HG02642 (cell line): Measurements from ENCODE around the gene CREG2.

Experiments used
- ATAC-seq: cut with Tn5 transposase; IDR thresholded peaks from one replicate; pipeline ENCODE4 v1.9.1; 2021; ENCODE audit warnings: mild to moderate bottlenecking; ENCODE audit not compliant: unreplicated experiment, poor library complexity

Gene CREG2

GRCh38 chr2:101387151-101387834 lies at the start of gene CREG2:
TSS of gene CREG2 (minus strand) at chr2:101387503. CDS start at chr2:101387457, 46 bp downstream.
- no peak for ATAC-seq

- ATAC-seq: no peak
Measured at GRCh38 chr2:101435001-101435862, 47.9 kb upstream of the CREG2 start.

DNA sequence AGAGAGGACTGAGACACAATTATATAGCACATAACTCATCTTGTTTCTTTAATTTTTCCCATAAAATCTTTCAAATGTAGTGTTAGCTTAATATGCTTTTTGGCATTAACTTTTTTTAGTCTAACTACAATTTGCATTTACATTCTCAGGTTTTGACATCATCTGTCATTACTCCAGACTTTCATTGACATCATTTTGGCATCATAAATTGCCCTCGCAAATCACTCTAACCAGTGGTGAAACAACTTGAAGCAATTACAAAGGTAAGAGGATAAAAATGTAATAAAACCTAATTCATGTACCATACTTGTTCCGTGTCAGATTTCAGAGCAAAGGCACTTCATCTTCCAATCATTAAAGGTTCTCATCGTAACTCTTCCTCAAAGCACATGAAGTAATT lies 46.2 kb upstream of the CREG2 start:
- no peak for ATAC-seq

GRCh38 chr2:101432411-101433181 lies 45.3 kb upstream of the CREG2 start:
- ATAC-seq: no peak

- ATAC-seq: no peak
Measured at GRCh38 chr2:101431486-101431885, 44.2 kb upstream of the CREG2 start.

GRCh38 chr2:101430156-101430555 lies 42.9 kb upstream of the CREG2 start:
- ATAC-seq: no peak

DNA sequence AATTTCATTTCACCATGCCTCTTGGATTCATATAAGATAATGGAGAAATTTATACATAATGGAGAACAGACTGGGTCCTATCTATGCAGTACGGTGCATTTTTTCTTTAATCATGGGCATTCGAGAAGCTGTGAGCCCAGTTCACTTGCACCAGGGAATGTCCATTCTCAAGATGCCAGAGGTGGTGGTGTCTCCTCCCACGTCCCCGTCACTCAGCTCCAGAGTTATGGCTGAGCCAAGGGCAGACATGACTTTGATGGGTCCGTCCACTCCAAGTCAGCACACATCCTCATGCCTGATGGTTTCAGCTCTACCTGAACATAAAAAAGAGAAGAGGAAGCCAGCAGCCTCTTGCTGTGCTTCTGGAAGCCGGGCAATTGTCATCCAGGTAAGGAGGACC lies 42.1 kb upstream of the CREG2 start:
- no peak for ATAC-seq

DNA sequence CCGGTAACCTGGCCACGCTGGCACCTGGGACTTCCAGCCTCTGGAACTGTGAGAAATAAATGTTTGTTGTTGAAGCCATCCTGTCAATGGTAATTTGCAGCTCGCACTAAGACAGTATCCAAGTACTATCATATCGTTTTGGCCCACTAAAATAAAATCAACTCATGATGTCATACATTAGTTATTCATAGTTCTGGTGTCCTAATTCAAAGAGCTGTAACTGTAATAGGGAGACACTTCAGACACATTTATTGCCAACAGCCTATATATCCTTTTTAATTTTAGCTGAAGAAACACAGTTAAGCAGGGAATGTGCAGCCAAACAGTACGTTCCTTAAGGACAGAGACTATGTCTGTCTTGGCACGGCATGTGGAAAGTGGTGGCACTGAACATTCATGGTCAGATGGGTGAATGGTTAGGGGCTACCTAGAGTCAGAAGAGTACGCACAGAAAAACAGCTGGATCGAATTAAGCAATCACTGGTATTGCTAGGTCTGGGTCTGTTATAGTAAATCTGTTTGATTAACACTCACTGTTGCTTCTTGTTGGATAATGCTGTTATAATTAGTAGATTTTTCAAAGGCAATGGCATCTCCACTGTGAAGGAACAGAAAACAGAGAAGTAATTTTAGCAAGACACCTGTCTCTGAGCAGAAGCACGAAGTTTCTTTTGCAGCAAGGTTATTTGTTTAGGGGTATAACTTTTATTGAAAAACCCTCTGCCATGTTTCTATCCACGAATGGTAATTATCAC lies 41.3 kb upstream of the CREG2 start:
- no peak for ATAC-seq

- no peak for ATAC-seq
Measured at GRCh38 chr2:101427743-101428142, 40.4 kb upstream of the CREG2 start.

DNA sequence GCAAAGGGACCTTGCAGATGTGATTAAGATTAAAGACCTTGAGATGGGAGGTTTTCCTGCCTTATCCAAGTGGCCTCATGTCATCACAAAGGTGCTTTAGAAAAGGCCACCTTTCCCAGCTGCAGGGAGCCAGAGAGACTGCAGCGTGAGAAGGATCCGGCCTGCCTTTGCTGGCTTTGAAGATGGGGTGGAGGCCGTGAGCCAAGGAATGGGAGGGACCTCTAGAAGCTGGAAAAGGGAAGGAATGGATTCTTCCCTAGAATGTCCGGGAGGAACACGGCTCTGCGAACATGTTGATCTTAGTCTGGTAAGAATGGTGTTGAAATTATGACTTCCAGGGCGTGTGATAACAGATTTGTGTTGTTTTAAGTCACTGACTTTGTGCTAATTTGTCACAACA lies 39.9 kb upstream of the CREG2 start:
- no peak for ATAC-seq

DNA sequence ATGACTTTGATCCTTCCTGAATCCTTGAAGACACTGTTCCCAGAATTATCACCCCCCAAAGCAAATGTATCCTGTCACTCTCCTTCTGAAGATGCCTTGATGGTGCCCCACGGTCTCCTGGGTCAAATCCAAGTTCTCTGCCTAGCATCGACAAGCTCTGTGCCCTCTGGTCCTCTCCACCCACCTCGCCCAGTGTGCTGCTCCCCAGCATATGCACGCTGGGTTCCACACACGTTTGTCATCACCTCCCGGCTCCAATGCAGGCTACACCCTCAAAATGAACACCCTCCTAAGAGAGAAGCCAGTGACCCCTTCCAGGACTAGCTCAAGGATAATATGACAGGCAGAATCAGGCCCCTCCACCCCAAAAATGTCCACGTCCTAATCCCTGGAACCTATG lies 39.5 kb upstream of the CREG2 start:
- ATAC-seq: no peak

DNA sequence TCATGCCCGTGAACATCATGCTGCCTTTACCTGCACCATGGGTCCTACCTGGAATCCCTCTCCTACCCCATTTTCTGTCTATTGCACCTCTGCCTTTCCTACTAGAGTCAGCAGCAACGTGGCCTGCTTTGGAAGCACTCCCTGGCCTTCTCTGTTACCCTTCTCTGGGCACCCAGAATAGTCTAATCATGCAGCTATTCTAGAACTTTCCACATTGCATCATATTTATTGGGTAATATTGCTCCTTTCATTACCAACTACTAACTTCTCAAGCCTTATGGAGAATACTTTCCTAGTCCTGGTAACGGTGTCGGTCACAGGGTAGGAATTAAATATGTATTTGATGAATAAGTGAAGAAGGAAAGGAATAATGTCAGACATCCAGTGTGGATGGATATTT lies 33.3 kb upstream of the CREG2 start:
- ATAC-seq: no peak

GRCh38 chr2:101419096-101419663 lies 31.9 kb upstream of the CREG2 start:
- ATAC-seq: no peak

DNA sequence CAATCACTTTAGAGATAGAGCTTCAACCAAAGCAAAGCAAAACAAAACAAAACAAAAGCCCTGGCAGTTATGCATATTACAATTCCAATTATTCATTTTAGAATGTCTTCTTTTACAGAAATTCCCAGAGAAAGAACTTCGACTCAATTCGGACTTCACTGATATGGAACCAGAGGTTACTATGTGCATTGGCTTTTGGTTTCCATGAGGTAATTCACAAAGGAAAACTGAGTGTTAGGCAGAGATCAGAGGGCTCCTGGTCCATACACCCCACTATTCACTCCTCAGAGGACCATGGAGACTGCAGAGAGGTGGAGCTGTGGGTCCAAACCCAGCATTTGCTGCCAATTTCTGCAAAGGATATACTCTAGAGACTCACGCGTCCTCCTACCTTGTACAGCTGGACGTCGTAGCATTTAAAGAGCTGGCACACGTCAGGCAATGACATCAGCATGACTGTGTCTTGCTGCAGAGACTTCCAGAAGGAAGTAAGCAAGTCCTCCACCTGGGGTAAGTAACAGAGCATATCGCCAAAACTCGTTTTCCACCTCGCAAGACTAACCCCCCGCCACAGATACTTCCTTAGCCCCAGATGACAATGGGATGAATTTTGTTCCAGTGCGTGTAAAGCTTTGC lies 31.3 kb upstream of the CREG2 start:
- no peak for ATAC-seq

DNA sequence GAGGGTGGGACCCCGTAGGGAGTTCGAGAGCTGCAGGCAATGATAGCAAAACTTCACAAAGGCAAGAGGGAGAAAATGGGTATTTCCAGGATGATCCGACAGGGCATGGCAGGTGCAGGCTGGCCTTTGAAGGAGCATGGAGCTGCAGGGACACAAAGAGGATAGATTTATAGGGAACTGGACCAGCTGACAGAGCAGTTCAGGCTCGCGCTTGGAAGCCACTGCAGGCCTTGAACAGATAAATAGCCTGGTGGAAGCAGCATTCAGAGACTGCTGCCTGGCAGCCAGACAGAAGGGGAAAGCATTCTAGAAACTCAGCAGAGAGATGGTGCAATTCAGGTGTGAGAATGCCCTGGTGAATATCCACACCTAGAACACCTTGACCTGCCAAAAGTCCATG lies 29.3 kb upstream of the CREG2 start:
- ATAC-seq: no peak

DNA sequence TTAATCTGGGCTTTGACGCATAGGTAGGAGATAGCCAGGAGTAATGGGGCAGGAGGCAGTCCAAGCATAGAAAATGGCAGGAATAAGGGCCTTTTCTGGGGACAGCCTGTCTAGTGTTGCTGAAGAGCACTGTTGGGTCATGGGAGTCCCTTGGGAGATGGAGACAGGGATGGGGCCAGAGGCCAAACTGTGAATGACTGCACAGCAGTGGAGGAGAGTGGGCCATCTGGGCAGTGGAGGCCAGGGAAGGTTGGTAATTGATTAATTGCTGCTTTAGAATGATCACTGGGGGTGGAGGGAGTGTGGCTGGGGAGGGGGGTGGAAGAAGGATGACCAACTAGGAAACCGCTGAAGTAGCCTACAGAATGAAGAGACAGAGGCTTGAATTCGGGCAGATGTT lies 28.6 kb upstream of the CREG2 start:
- ATAC-seq: no peak

- ATAC-seq: no peak
Measured at GRCh38 chr2:101415220-101415619, 27.9 kb upstream of the CREG2 start.

DNA sequence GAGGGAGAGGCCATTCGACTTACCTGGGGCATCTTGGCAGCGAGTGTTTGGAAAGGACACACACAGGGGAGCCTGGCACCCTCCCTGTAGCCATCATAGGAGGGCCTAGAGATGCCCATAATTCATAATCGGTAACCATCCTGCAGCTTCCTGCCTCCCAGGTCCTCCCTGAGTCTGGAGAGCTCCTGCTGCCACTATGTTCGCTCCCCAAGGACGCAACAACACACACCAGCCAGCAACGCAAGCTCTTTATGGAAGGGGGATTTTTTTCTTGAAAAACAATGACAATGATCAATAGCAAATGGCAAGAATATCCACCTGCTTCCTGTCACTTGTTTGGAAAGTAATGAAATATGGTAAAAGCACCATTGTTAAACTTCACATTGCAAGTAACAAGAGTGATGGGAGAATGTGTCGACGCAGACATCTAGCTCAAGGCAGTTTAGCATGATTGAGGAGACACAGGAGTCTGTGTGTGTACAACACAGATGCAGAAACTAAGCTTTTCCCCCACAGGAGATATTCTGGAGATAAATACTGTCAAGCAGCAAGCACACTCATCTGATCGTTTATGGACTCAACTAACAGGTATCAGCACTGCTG lies 24.9 kb upstream of the CREG2 start:
- ATAC-seq: no peak

DNA sequence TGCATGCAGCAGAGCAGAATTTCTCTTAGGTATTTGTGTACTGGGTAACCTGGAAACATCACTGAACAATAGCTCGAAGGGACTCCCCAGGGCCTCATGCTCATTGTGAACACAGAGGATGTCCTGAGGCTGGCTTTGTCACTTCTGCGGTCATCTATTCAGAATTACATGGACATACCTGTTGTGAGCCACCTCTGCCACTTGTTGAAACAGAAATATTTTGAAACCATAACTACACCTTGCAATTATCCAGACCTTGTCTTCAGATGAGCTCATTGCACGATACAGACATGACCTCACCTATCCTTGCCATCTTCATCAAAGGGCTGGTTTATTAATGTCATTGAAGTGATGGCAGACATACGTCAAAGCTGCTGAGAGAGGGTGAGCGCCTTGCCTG lies 23.4 kb upstream of the CREG2 start:
- no peak for ATAC-seq
